ENCODE results near the gene PSMG3.

Gene PSMG3

GRCh38 chr7:1544178-1544895 lies 25.5 kb downstream of the PSMG3 start:
- Histone ChIP-seq H2AFZ (ENCODE audit: low read depth, low read length, severe bottlenecking) (no peak overlapping the region), H4K20me1 (ENCODE audit: low read depth, low read length) (0 out of 2 replicates have a peak, but pooled peaks cover 4% of the 10 kb centered on the region), H3K9ac (ENCODE audit: low read length) (no peak overlapping the region), H3F3A (ENCODE audit: insufficient read depth) (no peaks in the 10 kb centered on the region), H3K79me2 (ENCODE audit: insufficient read depth, low read length) (no peaks in the 10 kb centered on the region; the same call in 1 of the 2 replicates), H3K27me3 (ENCODE audit: low read length) (no peaks in the 10 kb centered on the region), H3K4me2 (ENCODE audit: low read depth, low read length, poor library complexity, severe bottlenecking) (no peak overlapping the region), H3K36me3 (ENCODE audit: low read length) (no peaks in the 10 kb centered on the region), H3K4me3 (ENCODE audit: insufficient read depth, low read length, poor library complexity, severe bottlenecking) (no peak overlapping the region), H3K27ac (ENCODE audit: low read depth, low read length) (no peak overlapping the region), H3K9me2 (replicated peaks; ENCODE audit: insufficient read depth, low read length) (no peaks in the 10 kb centered on the region), H3K9me3 (ENCODE audit: insufficient read depth, low read length) (no peaks in the 10 kb centered on the region)
- TF ChIP-seq CTCF (IDR thresholded peaks at IDR 0.05; ENCODE audit: insufficient read depth, low read length, poor library complexity, severe bottlenecking) = no peak
- TF ChIP-seq EZH2phosphoT487 (conservative IDR thresholded peaks at IDR 0.05; ENCODE audit: low read length) = no peak

- Histone ChIP-seq H3K36me3 (ENCODE audit: low read length) (no peaks in the 10 kb centered on the region), H3K4me3 (ENCODE audit: insufficient read depth, low read length, poor library complexity, severe bottlenecking) (no peak overlapping the region), H2AFZ (ENCODE audit: low read depth, low read length, severe bottlenecking) (no peak overlapping the region), H3K27me3 (ENCODE audit: low read length) (no peaks in the 10 kb centered on the region), H3K79me2 (ENCODE audit: insufficient read depth, low read length) (no peaks in the 10 kb centered on the region; the same call in 1 of the 2 replicates), H3K9me2 (replicated peaks; ENCODE audit: insufficient read depth, low read length) (no peaks in the 10 kb centered on the region), H3K9me3 (ENCODE audit: insufficient read depth, low read length) (no peaks in the 10 kb centered on the region), H3F3A (ENCODE audit: insufficient read depth) (no peaks in the 10 kb centered on the region), H3K4me2 (ENCODE audit: low read depth, low read length, poor library complexity, severe bottlenecking) (no peak overlapping the region), H3K9ac (ENCODE audit: low read length) (no peak overlapping the region), H4K20me1 (ENCODE audit: low read depth, low read length) (0 out of 2 replicates have a peak, but pooled peaks cover 4% of the 10 kb centered on the region), H3K27ac (ENCODE audit: low read depth, low read length) (no peak overlapping the region)
- TF ChIP-seq CTCF (IDR thresholded peaks at IDR 0.05; ENCODE audit: insufficient read depth, low read length, poor library complexity, severe bottlenecking) (no peak), EZH2phosphoT487 (conservative IDR thresholded peaks at IDR 0.05; ENCODE audit: low read length) (no peak)
Observed at GRCh38 chr7:1543826-1544177, 26.0 kb downstream of the PSMG3 start.

DNA sequence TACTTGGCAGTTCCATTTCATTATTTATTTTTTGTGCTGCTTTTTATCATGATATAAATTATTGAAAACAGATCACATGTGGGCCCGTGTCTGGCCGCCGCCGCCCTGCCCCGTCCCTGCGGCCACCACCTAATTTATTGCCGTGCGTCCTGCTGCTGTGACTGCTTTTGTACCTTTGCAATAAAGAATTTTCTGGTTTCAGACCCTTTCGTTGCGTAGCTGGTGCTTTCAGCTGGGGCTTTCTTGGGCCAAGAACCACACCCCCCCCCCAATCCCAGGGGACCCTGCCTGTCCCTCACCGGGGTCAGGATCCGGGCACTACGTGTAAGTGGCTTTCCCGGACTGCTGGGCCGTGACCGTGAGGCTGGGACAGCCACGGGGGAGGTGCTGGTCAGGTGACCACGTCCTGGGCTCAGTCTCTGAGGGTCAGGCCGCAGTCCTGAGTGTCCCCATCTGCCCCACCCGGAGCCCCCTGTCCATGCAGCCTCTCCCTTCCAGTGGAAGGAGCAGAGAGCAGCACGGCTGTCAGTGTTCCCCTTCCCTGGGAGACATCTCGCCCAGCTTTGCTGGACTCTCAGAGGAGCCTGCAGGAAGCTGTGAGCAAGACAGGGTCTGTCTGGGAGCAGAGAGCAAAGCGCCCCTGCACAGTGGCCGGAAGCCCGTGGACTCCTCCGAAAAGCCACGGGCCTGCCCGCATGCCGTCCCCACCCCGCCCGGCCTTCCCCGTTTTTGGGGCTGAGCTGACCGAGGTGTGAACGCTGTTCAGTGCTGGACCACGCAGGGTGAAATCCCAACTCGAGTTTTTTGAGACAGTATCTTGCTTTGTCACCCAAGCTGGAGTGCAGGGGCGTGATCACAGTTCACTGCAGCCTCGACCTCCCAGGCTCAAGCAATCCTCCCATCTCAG lies 26.7 kb downstream of the PSMG3 start:
- no peak overlapping the region for H3K4me2 ChIP-seq (ENCODE audit: low read depth, low read length, poor library complexity, severe bottlenecking)
- no peaks in the 10 kb centered on the region for H3F3A ChIP-seq (ENCODE audit: insufficient read depth)
- H3K27me3 ChIP-seq (ENCODE audit: low read length) = no peaks in the 10 kb centered on the region
- H3K9me3 ChIP-seq (ENCODE audit: insufficient read depth, low read length) = no peaks in the 10 kb centered on the region
- no peaks in the 10 kb centered on the region for H3K9me2 ChIP-seq (replicated peaks; ENCODE audit: insufficient read depth, low read length)
- H2AFZ ChIP-seq (ENCODE audit: low read depth, low read length, severe bottlenecking) = no peak overlapping the region
- H3K79me2 ChIP-seq (ENCODE audit: insufficient read depth, low read length) = peaks cover under 1% of the 10 kb centered on the region
- H3K4me3 ChIP-seq (ENCODE audit: insufficient read depth, low read length, poor library complexity, severe bottlenecking) = no peak overlapping the region
- H4K20me1 ChIP-seq (ENCODE audit: low read depth, low read length) = 0 out of 2 replicates have a peak, but pooled peaks cover 4% of the 10 kb centered on the region
- TF ChIP-seq CTCF (IDR thresholded peaks at IDR 0.05; ENCODE audit: insufficient read depth, low read length, poor library complexity, severe bottlenecking) (no peak), EZH2phosphoT487 (conservative IDR thresholded peaks at IDR 0.05; ENCODE audit: low read length) (no peak)
- H3K9ac ChIP-seq (ENCODE audit: low read length) = no peak overlapping the region
- no peaks in the 10 kb centered on the region for H3K36me3 ChIP-seq (ENCODE audit: low read length)
- H3K27ac ChIP-seq (ENCODE audit: low read depth, low read length) = no peak overlapping the region
